GM19455 (cell line): ENCODE data around the gene STAG1.
"Not testable (repeated sequence)": the region's sequence is repeated elsewhere in the genome, so short reads cannot be mapped to it uniquely, and the experiment has no call there.

ENCODE experiments used
- ATAC-seq: cut with Tn5 transposase; IDR thresholded peaks from one replicate; pipeline ENCODE4 v1.9.1; 2021; ENCODE audit not compliant: unreplicated experiment

The STAG1 gene

DNA sequence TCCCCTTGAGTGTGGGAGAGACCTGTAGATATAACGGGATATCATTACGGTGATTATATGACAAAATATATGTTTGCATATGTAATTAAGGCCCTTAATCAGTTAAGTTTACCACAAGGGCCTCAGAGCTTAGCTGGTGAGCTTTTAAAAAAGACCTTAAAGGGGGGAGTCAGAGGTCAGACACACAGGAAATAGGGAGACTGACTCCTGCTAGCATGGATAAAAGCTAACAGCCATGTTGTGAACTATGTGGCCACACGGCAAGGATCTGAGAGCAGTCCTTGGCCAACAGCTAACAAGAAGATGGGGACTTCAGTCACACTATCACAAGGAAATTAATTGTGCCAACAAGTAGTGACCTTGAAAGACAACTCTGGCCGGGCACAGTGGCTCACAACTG, 3.1 kb downstream of the STAG1 start:
- ATAC-seq: no peak

DNA sequence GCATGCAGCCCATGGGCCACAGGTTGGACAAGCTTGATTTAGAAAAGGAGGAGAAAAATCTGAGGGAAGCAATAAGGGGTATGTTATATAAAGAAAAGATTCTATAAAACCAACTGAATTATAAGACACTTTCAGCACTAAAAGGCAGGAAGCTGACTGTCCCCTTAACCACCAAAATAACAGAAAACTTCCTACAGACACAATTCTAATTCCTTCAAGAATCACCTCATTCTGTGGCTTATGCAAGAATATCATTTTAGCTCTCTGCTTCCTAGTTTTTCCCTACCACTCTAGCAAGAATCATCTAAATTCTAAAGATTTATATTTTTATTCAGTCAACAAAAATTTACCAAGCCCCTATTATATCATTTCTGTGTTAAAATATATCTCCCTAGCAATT, 6.3 kb downstream of the STAG1 start:
- ATAC-seq: no peak

DNA sequence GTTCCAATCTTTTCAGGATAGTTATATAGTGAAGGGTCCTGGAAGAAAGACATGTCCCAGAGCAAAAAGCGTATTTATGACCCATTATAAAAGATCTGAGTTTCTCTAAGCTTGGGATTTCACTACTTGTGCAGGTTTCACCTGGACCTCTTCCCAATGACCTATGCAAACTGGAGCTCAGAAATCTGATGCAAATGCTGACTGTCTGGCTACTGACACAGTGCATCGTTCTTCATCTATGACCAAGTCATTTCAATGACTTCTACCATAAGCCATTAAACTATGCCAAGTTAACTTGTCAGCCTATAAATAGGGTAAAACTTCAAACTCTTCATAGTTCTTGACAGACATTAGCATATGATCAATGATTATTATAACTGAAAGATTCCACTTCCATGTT, 11.1 kb downstream of the STAG1 start:
- ATAC-seq: no peak

DNA sequence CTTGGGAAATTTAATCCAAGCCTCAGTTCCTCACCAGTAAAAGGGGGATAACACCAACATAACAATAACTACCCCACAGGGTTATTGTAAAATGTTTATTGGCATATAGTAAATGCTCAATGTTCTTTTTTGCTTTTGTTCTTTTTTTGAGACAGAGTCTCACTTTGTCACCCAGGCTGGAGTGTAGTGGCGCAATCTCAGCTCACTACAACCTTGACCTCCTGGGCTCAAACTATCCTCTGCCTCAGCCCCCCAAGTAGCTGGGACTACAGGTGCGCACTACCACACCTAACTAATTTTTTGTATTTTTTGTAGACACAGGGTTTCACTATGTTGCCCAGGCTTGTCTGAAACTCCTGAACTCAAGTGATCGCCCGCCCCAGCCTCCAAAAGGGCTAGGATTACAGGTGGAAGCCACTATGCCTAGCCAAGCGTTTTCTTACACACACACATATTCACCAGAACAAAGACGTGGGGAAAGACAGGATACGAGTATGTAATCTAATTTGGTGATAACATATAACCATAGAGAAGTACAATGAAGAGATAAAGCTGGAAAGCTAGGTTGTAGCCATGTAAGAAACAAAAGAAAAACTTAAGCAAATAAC, 11.7 kb downstream of the STAG1 start:
- ATAC-seq: no peak

DNA sequence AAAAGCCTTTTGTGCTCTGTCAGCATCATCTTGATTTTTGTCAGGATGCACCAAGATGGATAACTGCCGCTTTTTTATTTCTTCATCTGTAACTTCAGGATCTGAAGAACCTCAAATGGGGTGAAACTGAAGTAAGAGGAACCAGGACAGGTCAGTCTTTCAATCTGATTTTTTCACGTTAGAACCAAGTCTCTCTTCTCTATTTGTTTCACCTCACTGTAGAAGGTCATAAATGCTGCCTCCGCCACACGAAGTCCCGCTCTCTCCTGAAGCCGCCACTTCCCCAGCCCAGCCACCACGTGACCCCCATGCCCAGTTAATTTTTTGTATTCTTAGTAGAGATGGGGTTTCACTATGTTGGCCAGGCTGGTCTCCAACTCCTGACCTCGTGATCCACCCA, 15.2 kb downstream of the STAG1 start:
- ATAC-seq: not testable (repeated sequence)

DNA sequence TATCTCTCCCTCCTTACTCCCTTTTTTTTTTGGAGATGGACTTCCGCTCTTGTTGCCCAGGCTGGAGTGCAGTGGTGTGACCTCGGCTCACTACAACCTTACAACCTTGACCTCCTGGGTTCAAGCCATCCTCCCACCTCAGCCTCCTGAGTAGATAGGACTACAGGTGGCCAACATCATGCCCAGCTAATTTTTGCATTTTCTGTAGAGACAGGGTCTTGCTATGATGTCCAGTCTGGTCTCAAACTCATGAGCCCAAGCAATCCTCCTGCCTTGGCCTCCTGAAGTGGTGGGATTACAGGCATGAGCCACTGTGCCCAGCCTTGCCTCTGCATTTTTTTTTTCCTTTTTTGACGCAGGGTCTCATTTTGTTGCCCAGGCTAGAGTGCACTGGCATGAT, 17.1 kb downstream of the STAG1 start:
- no peak for ATAC-seq

DNA sequence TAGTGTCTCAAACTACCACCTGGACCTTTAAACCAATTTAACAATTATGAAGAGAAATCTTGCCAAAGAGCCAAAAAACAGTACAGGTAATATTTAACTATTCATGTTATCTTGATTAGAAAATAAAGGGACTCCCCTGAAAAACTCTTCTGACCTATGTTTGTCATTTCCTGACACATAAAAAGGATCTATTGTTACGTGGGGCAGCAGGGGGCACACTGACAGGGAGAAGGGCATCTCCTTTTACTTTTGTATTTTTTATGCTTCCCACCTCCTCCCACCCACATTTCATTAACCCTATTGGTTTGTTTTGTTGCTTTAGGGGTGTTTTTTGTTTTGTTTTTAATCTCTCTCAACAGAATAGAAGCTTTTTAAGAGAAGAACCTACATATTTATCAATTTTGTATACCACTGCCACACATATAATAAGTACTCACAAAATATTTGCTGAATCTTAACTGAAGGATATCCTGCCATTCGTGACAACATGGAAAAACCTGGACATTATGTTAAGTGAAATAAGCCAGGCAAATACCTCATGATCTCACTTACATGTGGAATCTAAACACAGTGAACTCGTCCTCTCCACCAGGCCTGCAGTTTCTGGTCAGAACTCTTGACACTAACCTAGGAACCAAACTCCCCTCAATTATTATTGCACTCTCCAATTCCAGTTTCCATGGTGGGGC, 17.7 kb downstream of the STAG1 start:
- ATAC-seq: no peak

DNA sequence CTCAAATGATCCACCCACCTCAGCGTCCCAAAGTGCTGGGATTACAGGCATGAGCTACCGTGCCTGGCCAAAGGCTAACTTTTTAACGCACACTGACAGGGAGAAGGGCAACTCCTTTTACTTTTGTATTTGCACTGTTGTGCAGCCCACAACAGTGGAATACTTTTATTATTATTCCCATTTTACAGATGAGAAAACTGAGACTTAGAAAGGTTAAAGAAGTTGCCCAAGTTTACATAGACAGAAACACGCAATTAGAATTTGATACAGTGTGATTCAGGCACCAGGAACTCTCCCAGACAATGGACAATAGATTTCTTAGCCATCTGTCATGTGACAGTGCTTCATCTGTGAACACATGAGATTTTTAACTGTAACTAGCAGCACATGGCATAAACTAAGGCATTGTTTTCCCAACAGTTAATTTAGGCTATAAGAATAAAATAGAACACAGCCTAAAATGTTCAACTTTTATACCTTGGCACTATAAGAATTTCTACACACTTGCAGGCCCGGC, 18.8 kb downstream of the STAG1 start:
- no peak for ATAC-seq

DNA sequence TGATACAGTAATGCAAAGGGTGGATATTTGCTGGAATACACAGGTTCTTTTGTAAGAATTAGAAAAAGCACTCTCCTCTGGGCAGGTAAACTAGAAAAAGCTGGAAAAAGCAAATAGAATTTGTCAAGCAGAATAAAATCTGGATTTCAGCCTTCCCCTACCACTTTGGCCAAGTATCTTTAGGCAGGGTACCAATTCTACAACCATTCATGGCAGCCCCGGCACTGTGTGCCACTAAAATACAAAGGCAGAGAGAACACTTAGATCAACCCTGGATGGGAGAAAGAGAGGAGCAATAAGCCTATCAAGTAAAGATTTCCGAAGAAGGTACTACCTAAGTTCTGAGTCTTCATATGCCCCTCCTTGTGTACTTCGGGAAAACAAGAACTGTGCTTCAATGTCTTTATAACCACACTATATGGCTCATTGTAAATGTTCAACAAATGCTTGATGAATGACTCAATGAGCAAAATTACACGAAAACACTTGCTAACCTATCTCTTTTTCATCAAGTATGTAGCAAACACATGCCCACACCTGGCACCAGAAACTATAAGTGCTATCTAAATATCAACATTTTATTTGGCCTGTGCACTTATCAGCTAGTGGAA, 20.8 kb downstream of the STAG1 start:
- ATAC-seq: no peak

DNA sequence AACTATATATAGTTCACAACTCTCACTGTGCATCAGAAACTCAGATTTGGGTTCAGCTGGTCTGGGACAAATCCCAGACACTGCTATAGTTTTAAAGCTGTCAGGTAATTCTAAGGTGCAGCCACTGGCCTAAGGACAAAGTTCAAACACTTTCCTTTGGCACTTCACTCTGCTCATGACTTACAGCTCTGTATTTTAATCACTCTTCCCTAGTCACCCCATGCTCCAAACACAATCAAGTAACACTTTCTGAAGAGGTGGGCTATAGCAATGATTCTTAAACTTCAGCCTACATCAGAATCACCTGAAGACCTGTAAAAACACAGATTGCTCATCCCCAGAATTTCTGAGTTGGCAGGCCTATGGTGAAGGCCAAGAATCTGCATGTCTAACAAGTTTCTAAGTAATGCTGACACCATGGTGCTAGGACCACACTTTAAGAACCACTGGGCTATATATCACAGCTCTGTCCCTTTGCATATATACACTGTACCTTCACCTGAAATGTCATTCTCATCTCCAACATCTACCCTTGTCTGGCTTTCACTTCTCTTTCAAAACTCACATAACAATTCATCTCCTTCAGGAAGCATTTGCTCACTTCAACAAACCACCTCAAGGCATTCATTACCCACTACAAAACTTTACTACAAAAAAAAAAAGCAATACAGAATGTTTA, 21.4 kb downstream of the STAG1 start:
- ATAC-seq: peak; percentile 65

DNA sequence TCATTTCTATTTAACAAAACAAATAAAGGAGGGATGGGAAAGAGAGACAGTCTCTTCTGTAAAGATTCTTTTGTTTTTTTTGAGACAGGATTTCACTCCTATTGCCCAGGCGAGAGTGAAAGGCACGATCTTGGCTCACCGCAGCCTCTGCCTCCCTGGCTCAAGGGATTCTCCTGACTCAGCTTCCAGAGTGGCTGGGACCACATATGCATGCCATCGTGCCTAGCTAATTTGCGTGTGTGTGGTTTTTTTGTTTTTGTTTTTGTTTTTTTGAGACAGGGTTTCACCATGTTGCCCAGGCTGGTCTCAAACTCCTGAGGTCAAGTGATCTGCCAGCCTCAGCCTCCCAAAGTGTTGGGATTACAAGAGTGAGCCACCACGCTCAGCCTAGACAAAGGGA, 23.3 kb downstream of the STAG1 start:
- no peak for ATAC-seq

DNA sequence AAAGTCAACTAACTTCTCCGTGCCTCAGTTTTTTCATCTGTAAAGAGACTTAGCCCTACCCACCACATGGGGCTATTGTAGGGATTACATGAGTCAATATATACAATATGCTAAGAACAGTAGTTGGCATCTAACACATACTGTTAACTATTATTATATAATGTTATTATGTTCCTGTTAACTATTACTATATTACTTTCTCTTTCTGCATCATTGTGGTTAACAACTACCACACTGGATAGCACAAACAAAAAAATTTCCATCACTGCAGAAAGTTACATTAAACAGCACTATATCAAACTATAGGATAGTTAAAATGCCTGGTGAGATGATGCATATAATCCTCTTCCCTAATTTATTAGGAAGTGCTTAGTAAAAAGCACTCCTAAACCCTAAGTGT, 23.7 kb downstream of the STAG1 start:
- no peak for ATAC-seq

DNA sequence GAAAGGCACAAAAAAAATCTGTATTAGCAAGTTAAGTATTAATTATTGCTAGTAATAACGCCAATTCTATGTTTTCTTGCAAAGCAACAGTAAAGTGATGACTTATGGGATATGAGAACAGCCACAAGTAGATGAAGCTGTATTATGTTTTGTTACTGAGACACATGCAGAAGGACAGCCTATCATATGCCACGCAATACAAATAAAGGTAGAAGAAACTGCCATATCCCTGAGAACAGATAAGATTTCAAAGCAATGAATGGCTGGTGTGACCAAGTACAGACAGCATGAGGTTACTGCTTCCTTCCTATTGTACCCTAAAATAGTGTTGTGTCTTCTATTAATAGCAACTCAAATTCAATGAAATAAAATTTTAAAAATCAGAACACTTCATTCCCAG, 26.7 kb downstream of the STAG1 start:
- no peak for ATAC-seq

DNA sequence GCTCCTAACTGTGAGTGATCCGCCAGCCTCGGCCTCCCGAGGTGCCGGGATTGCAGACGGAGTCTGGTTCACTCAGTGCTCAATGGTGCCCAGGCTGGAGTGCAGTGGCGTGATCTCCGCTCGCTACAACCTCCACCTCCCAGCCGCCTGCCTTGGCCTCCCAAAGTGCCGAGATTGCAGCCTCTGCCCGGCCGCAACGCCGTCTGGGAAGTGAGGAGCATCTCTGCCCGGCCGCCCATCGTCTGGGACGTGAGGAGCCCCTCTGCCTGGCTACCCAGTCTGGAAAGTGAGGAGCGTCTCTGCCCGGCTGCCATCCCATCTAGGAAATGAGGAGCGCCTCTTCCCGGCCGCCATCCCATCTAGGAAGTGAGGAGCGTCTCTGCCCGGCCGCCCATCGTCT, 29.3 kb downstream of the STAG1 start:
- ATAC-seq: not testable (repeated sequence)

DNA sequence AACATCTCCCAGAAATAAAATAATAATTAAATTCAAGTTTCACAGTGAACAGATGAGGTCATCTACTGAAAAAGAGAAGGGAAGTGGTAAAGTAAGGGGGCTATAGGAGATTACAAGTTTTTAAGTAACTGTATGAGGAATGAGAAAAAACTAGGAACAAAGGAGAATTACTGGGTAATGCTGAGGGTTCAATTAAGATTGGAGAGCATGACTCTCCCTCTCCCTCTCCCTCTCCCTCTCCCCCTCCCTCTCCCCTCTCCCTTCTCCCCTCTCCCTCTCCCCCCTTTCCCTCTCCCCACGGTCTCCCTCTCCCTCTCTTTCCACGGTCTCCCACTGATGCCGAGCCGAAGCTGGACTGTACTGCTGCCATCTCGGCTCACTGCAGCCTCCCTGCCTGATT, 29.8 kb downstream of the STAG1 start:
- ATAC-seq: not testable (repeated sequence)

DNA sequence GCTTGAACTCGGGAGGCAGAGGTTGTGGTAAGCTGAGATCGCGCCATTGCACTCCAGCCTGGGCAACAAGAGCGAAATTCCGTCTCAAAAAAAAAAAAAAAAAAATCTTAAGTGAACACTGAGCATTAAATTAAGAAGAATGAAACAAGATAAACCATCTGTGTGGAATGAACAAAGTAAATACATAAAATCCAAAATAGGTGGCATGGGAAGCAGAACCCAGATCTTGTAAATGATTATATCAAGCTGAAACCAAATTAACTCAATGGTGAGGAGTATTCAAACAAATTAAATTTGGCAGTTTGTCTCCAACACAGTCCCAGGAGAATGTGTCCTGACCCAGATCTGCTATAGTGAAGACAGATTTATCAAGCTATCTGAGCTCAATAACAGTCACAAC, 32.1 kb downstream of the STAG1 start:
- ATAC-seq: no peak

DNA sequence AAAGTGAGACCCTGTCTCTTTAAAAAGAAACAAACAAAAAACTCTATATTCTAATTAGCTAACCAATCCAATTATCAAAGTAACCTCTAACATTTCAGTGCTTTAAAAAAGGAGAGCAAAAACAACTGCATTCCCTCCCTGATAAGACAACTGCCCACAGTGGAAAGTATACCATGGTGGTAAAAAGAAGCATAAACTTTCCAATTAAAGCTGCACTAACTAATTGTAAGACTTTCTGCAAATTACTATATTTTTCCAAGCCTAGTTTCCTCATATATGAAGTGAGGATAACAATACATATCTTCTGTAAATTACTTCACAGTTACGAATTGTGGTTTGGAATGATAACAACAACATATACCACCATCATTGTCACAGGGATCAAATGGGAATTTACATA, 35.5 kb downstream of the STAG1 start:
- ATAC-seq: no peak

DNA sequence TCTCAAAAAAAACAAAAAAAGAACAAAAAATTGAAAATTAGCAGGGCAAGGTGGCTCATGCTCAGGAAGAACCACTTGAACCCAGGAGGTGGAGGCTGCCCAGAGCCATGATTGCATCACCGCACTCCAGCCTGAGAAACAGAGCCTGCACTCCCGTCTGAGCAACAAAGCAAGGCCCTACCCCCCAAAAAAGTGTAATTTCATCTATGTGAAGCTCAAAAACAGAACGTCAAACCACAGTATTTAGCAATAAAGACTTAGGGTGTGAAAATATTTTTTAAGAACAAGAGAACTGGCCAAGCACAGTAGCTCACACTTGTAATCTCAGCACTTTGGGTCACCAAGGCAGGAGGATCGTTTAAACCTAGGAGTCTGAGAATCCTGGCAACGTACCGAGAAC, 38.2 kb downstream of the STAG1 start:
- ATAC-seq: no peak

DNA sequence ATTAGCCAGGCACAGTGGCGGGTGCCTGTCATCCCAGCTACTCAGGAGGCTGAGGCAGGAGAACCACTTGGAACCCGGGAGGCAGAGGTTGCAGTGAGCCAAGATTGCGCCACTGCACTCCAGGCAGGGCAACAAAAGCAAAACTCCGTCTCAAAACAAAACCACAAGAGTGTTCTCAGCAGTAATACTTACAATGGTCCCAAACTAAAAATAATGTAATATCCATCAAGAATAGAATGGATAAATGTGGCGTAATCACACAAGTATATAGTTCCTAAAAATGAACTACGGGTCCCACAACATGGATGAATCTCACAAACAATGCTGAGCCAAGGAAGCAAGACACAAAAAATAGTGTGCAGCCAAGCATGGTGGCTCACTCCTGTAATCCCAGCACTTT, 39.2 kb downstream of the STAG1 start:
- ATAC-seq: no peak

DNA sequence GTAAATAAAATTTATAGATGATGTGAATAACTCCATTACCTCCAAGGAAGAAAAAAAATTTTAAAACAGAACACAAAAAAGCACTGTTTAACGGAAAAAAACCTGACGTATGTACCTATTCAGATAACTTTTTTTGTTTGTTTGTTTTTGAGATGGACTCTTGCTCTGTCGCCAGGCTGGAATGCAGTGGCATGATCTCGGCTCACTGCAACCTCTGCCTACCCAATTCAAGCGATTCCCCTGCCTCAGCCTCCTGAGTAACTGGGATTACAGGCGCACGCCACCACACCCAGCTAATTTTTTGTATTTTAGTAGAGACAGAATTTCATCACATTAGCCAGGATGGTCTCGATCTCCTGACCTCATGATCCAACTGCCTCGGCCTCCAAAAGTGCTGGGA, 40.3 kb downstream of the STAG1 start:
- ATAC-seq: not testable (repeated sequence)

DNA sequence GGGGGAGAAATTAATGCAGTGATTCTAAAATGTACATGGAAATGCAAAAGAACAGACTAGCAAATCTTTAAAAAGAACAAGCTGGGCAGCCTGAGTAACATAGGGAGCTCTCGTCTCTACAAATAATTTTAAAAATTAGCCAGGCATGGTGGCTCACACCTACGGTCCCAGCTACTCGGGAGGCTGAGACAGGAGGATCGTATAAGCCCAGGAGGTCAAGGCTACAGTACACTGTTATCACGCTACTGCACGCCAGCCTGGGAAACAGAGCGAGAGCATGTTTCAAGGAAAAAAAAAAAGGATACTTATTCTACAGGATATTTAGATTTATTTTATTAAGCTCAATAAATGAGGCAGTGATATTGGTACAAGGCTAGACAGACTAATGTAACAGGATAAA, 40.9 kb downstream of the STAG1 start:
- ATAC-seq: no peak

DNA sequence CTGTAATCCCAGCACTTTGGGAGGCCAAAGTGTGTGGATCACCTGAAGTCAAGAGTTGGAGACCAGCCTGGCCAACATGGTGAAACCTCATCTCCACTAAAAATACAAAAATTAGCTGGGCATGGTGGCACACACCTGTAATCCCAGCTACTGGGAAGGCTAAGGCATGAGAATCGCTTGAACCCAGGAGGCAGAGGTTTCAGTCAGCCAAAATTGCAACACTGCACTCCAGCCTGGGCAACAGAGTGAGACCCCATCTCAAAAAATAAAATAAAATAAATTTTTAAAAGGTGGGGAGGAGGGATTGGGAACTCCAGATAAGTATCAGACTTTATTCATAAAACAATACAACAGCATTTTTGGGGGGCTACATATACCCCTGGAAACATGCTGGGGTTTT, 42.4 kb downstream of the STAG1 start:
- ATAC-seq: not testable (repeated sequence)
